H9 (cell line): ENCODE results near the gene PCDHGA3. TPM values are rescaled to one million over a fixed set of nuclear protein-coding genes. Genes with fewer than 3 reads are reported as not detected.

Source experiments
- DNase-seq: peaks from one replicate; pipeline ENCODE4 v3.0.0-alpha.2; 2017
- H2AFZ ChIP-seq: one replicate; pipeline ENCODE4 v1.6.1; 2013; ENCODE audit warnings: mild to moderate bottlenecking, low read length, control low read depth, moderate library complexity
- H2AK5ac ChIP-seq: 2 replicates; pipeline ENCODE4 v1.6.1; 2013; ENCODE audit warnings: low read length, control low read depth, mixed read lengths; ENCODE audit not compliant: insufficient read length
- H2BK120ac ChIP-seq: one replicate; pipeline ENCODE4 v1.6.1; 2013; ENCODE audit warnings: low read depth, mild to moderate bottlenecking, low read length, control low read depth, inconsistent platforms; ENCODE audit not compliant: poor library complexity, severe bottlenecking
- H2BK12ac ChIP-seq: 2 replicates; pipeline ENCODE4 v1.6.1; 2013; ENCODE audit warnings: low read length, control low read depth, mixed read lengths, low read depth; ENCODE audit not compliant: insufficient read length
- H2BK15ac ChIP-seq: 2 replicates; pipeline ENCODE4 v1.6.1; 2013; ENCODE audit warnings: low read depth, low read length, control low read depth
- H2BK20ac ChIP-seq: one replicate; pipeline ENCODE4 v1.6.1; 2013; ENCODE audit warnings: low read depth, mild to moderate bottlenecking, low read length, control low read depth, inconsistent platforms; ENCODE audit not compliant: poor library complexity, severe bottlenecking
- H2BK5ac ChIP-seq: 2 replicates; pipeline ENCODE4 v1.6.1; 2013; ENCODE audit warnings: low read length, control low read depth, mixed read lengths; ENCODE audit not compliant: insufficient read length
- H3K14ac ChIP-seq: 2 replicates; pipeline ENCODE4 v1.6.1; 2013; ENCODE audit warnings: low read length, control low read depth; ENCODE audit not compliant: insufficient read depth
- H3K18ac ChIP-seq: 2 replicates; pipeline ENCODE4 v1.6.1; 2013; ENCODE audit warnings: low read depth, mild to moderate bottlenecking, mixed read lengths, low read length, control low read depth; ENCODE audit not compliant: insufficient read length
- H3K23ac ChIP-seq: 2 replicates; pipeline ENCODE4 v1.6.1; 2013; ENCODE audit warnings: low read length, control low read depth, mixed read lengths, low read depth; ENCODE audit not compliant: insufficient read length
- H3K23me2 ChIP-seq: 2 replicates; pipeline ENCODE4 v1.6.1; 2013; ENCODE audit warnings: low read depth, mild to moderate bottlenecking, mixed read lengths, low read length, control low read depth; ENCODE audit not compliant: insufficient read length, poor library complexity, severe bottlenecking
- H3K27ac ChIP-seq: 2 replicates; pipeline ENCODE4 v1.5.1; 2013; ENCODE audit warnings: low read length, control low read depth, mixed read lengths, low read depth; ENCODE audit not compliant: insufficient read length
- H3K27me3 ChIP-seq: 2 replicates; pipeline ENCODE4 v1.6.1; 2013; ENCODE audit warnings: low read length, control low read depth, inconsistent platforms; ENCODE audit not compliant: insufficient read depth
- H3K4ac ChIP-seq: 2 replicates; pipeline ENCODE4 v1.6.1; 2013; ENCODE audit warnings: low read depth, mild to moderate bottlenecking, control low read depth, inconsistent platforms, low read length, moderate library complexity
- H3K4me1 ChIP-seq: 2 replicates; pipeline ENCODE4 v1.6.1; 2013; ENCODE audit warnings: low read length, control low read depth, inconsistent platforms; ENCODE audit not compliant: insufficient read depth
- H3K4me2 ChIP-seq: 2 replicates; pipeline ENCODE4 v1.6.1; 2013; ENCODE audit warnings: low read length, control low read depth, mixed read lengths; ENCODE audit not compliant: insufficient read length, insufficient read depth
- H3K56ac ChIP-seq: 2 replicates; pipeline ENCODE4 v1.6.1; 2013; ENCODE audit warnings: low read depth, mild to moderate bottlenecking, mixed read lengths, low read length, control low read depth; ENCODE audit not compliant: insufficient read length
- H3K79me1 ChIP-seq: 2 replicates; pipeline ENCODE4 v1.6.1; 2013; ENCODE audit warnings: low read depth, mild to moderate bottlenecking, moderate library complexity, low read length, control low read depth, inconsistent platforms; ENCODE audit not compliant: insufficient read depth, poor library complexity, severe bottlenecking
- H3K79me2 ChIP-seq: 2 replicates; pipeline ENCODE4 v1.6.1; 2013; ENCODE audit warnings: low read length, control low read depth, inconsistent platforms; ENCODE audit not compliant: insufficient read depth
- H3K9ac ChIP-seq: 2 replicates; pipeline ENCODE4 v1.6.1; 2013; ENCODE audit warnings: low read length, control low read depth, mixed read lengths; ENCODE audit not compliant: insufficient read length; ENCODE audit errors: extremely low read depth
- H3K9me3 ChIP-seq: one replicate; pipeline ENCODE4 v1.6.1; 2013; ENCODE audit warnings: low read depth, low read length, inconsistent platforms; ENCODE audit not compliant: control insufficient read depth
- H3T11ph ChIP-seq: one replicate; pipeline ENCODE4 v1.6.1; 2013; ENCODE audit warnings: mild to moderate bottlenecking, low read length, control low read depth, inconsistent platforms
- H4K20me1 ChIP-seq: one replicate; pipeline ENCODE4 v1.6.1; 2013; ENCODE audit not compliant: control insufficient read depth, insufficient read length, insufficient read depth
- H4K5ac ChIP-seq: 2 replicates; pipeline ENCODE4 v1.6.1; 2013; ENCODE audit warnings: low read depth, mild to moderate bottlenecking, mixed read lengths, low read length, control low read depth; ENCODE audit not compliant: insufficient read length
- H4K8ac ChIP-seq: replicated peaks from 2 replicates; pipeline ENCODE4 v1.6.1; 2013; ENCODE audit warnings: low read length, control low read depth, mixed read lengths, low read depth; ENCODE audit not compliant: insufficient read length
- H4K91ac ChIP-seq: 2 replicates; pipeline ENCODE4 v1.6.1; 2013; ENCODE audit warnings: low read depth, mild to moderate bottlenecking, moderate library complexity, mixed read lengths, low read length, control low read depth; ENCODE audit not compliant: insufficient read length
- H3K27ac Mint-ChIP-seq, 3 experiments: 2 replicates in 2 of 3; 3 replicates in 1 of 3; pipeline ENCODE4 v1.8.0; 2020 to 2021; ENCODE audit warnings: mixed read lengths in 3 of 3, mild to moderate bottlenecking in 1 of 3, moderate library complexity in 1 of 3
- H3K27me3 Mint-ChIP-seq: 2 replicates; pipeline ENCODE4 v1.8.0; 2021; ENCODE audit warnings: low read depth, mild to moderate bottlenecking, moderate library complexity, mixed read lengths
- H3K36me3 Mint-ChIP-seq, 3 experiments: 2 replicates in 2 of 3; 3 replicates in 1 of 3; pipeline ENCODE4 v1.8.0; 2020 to 2021; ENCODE audit warnings: low read depth in 3 of 3, mixed read lengths in 3 of 3; ENCODE audit not compliant: insufficient read depth in 1 of 3
- H3K4me1 Mint-ChIP-seq, 2 experiments: 2 replicates each; pipeline ENCODE4 v1.8.0; 2020; ENCODE audit warnings: mixed read lengths in 2 of 2
- H3K4me3 Mint-ChIP-seq, 2 experiments: 2 replicates in 1 of 2; 3 replicates in 1 of 2; pipeline ENCODE4 v1.8.0; 2020 to 2021; ENCODE audit warnings: mild to moderate bottlenecking in 2 of 2, mixed read lengths in 2 of 2, moderate library complexity in 1 of 2
- H3K9me3 Mint-ChIP-seq, 2 experiments: 2 replicates in 1 of 2; 3 replicates in 1 of 2; pipeline ENCODE4 v1.8.0; 2020; ENCODE audit warnings: mild to moderate bottlenecking in 2 of 2, mixed read lengths in 2 of 2, moderate library complexity in 1 of 2
- WGBS: extraction: QIAGEN DNeasy Blood & Tissue Kit; methylation state at CpG from one replicate; pipeline ENCODE4 v1.1.7; 2013; ENCODE audit warnings: missing lambda C conversion rate, low lambda C conversion rate, mixed read lengths; ENCODE audit not compliant: insufficient read length; ENCODE audit errors: extremely low coverage; 5-methylcytosine and 5-hydroxymethylcytosine counted together
- total RNA-seq: library from RNA; stranded (reverse); gene quantifications from 2 replicates; pipeline ENCODE4 v1.2.1, GENCODE V29; 2021
- TF ChIP-seq, protein P1 (sequence below): fragments of 200-600 bp; sonication (generic); conservative IDR thresholded peaks from 3 replicates; pipeline ENCODE4 v1.8.0; 2021; ENCODE audit warnings: antibody characterized with exemption, mild to moderate bottlenecking

Gene PCDHGA3
- total RNA-seq, 1 experiment from 2014 or later: 0.94 TPM

DNA sequence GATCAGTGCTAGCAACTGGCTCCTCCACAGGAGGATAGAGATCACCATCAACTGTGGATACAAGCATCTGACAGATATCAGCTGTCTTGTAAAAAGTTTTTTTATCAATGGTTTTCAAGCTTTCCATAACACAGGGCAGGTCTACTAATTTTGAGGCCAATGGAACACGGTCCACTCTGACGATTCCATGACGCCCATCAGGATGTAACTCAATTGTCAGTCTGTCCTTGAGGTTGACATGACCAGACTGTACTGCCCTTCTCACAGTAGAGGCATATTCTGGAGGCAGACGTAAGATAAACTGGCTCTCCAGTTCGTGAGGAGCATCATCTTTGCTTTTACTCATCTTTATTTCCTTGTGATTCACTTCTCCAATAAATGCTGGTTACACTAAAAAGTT lies 23.9 kb upstream of the PCDHGA3 start:
- Mint-ChIP-seq H3K4me1 (peaks cover 9 to 15% of the 10 kb centered on the region in 2 experiments; a peak in 3 of 4 replicates), H3K9me3 (peaks cover 39 to 78% of the 10 kb centered on the region in 2 experiments), H3K27me3 (peaks cover 1% of the 10 kb centered on the region), H3K4me3 (peak overlapping the region; percentile 97 to 98), H3K36me3 (peaks cover 49 to 55% (median 51%) of the 10 kb centered on the region in 3 experiments), H3K27ac (peak overlapping the region in 1 of 3 experiments; percentile 100; a peak in 2 of 7 replicates)
- H2AFZ ChIP-seq: no peak overlapping the region
- H4K5ac ChIP-seq: peak overlapping the region; percentile 81
- H2BK20ac ChIP-seq: no peak overlapping the region
- no peak overlapping the region for H3K18ac ChIP-seq
- no peak overlapping the region for H4K8ac ChIP-seq
- H4K91ac ChIP-seq: no peak overlapping the region
- H4K20me1 ChIP-seq: no peaks in the 10 kb centered on the region
- H3K23me2 ChIP-seq: peaks cover 3% of the 10 kb centered on the region
- WGBS: no CpG with 5 or more reads among the region's 5 CpGs
- TF ChIP-seq, protein P1, sequence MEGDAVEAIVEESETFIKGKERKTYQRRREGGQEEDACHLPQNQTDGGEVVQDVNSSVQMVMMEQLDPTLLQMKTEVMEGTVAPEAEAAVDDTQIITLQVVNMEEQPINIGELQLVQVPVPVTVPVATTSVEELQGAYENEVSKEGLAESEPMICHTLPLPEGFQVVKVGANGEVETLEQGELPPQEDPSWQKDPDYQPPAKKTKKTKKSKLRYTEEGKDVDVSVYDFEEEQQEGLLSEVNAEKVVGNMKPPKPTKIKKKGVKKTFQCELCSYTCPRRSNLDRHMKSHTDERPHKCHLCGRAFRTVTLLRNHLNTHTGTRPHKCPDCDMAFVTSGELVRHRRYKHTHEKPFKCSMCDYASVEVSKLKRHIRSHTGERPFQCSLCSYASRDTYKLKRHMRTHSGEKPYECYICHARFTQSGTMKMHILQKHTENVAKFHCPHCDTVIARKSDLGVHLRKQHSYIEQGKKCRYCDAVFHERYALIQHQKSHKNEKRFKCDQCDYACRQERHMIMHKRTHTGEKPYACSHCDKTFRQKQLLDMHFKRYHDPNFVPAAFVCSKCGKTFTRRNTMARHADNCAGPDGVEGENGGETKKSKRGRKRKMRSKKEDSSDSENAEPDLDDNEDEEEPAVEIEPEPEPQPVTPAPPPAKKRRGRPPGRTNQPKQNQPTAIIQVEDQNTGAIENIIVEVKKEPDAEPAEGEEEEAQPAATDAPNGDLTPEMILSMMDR: no peak
- H3K27me3 ChIP-seq: no peaks in the 10 kb centered on the region
- H3K4me2 ChIP-seq: peak overlapping the region; percentile 100
- no peak overlapping the region for H2BK120ac ChIP-seq
- H2BK5ac ChIP-seq: no peak overlapping the region
- no peak overlapping the region; the same call in 1 of the 2 replicates for H3K4ac ChIP-seq
- DNase-seq: no peak
- peaks cover 6% of the 10 kb centered on the region; the same call in 1 of the 2 replicates for H3K79me2 ChIP-seq
- peak overlapping the region; percentile 10 for H3K9ac ChIP-seq
- no peak overlapping the region for H2BK12ac ChIP-seq
- peak overlapping the region; percentile 8; the same call in 1 of the 2 replicates for H3K14ac ChIP-seq
- H3K4me1 ChIP-seq: no peaks in the 10 kb centered on the region
- no peak overlapping the region for H3K56ac ChIP-seq
- peaks cover 2% of the 10 kb centered on the region for H3K79me1 ChIP-seq
- peak overlapping the region; percentile 88 for H2AK5ac ChIP-seq
- no peak overlapping the region for H2BK15ac ChIP-seq
- H3K23ac ChIP-seq: no peak overlapping the region
- H3K9me3 ChIP-seq: peaks cover 22% of the 10 kb centered on the region
- H3K27ac ChIP-seq: peak overlapping the region; percentile 35
- no peak overlapping the region for H3T11ph ChIP-seq
